Neutrophil (primary cell): ENCODE measurements around the gene L3MBTL4.

ENCODE experiments used
- H3K27ac ChIP-seq: fragments of 200-600 bp; sonication (generic); 2 replicates; pipeline ENCODE4 v1.5.1; 2016; ENCODE audit warnings: mild to moderate bottlenecking, moderate library complexity
- H3K27me3 ChIP-seq: fragments of 200-600 bp; sonication (generic); 2 replicates; pipeline ENCODE4 v1.6.0; 2016; ENCODE audit warnings: mild to moderate bottlenecking
- H3K36me3 ChIP-seq: fragments of 200-600 bp; sonication (generic); 2 replicates; pipeline ENCODE4 v1.5.1; 2017
- H3K4me1 ChIP-seq, 2 experiments: fragments of 200-600 bp in 1 of 2; sonication (generic) in 1 of 2; 1 replicate in 1 of 2; 2 replicates in 1 of 2; pipeline versions ENCODE4 v1.5.1 to v1.6.1; 2013 to 2016; ENCODE audit warnings: low read depth in 1 of 2, low read length in 1 of 2, mild to moderate bottlenecking in 1 of 2, moderate library complexity in 1 of 2; ENCODE audit not compliant: control insufficient read depth in 1 of 2, insufficient read depth in 1 of 2
- H3K4me3 ChIP-seq, 2 experiments: fragments of 200-600 bp in 1 of 2; sonication (generic) in 1 of 2; 1 replicate in 1 of 2; 2 replicates in 1 of 2; pipeline ENCODE4 v1.5.1; 2013 to 2016; ENCODE audit warnings: low read depth in 1 of 2, low read length in 1 of 2, mild to moderate bottlenecking in 1 of 2, moderate library complexity in 1 of 2
- H3K9me3 ChIP-seq: fragments of 200-600 bp; sonication (generic); 2 replicates; pipeline ENCODE4 v1.5.1; 2016
- CTCF ChIP-seq: fragments of 200-600 bp; sonication (generic); IDR thresholded peaks from 2 replicates; pipeline ENCODE4 v1.5.1; 2016; ENCODE audit warnings: antibody characterized with exemption

The L3MBTL4 gene

GRCh38 chr18:6044319-6044718, 370.4 kb downstream of the L3MBTL4 start:
- no peak overlapping the region for H3K27ac ChIP-seq
- no peaks in the 10 kb centered on the region for H3K36me3 ChIP-seq
- no peak for TF ChIP-seq CTCF
- no peaks in the 10 kb centered on the region for H3K4me1 ChIP-seq
- no peak overlapping the region for H3K4me3 ChIP-seq
- H3K27me3 ChIP-seq: no peaks in the 10 kb centered on the region
- no peaks in the 10 kb centered on the region for H3K9me3 ChIP-seq

- no peaks in the 10 kb centered on the region for H3K9me3 ChIP-seq
- H3K27me3 ChIP-seq: no peaks in the 10 kb centered on the region
- no peaks in the 10 kb centered on the region for H3K36me3 ChIP-seq
- H3K4me3 ChIP-seq: no peak overlapping the region
- no peaks in the 10 kb centered on the region for H3K4me1 ChIP-seq
- TF ChIP-seq CTCF: no peak
- no peak overlapping the region for H3K27ac ChIP-seq
Measured at GRCh38 chr18:6039055-6039454, 375.7 kb downstream of the L3MBTL4 start.

- no peaks in the 10 kb centered on the region for H3K27me3 ChIP-seq
- no peak overlapping the region for H3K4me3 ChIP-seq
Measured at GRCh38 chr18:6031442-6031841, 383.3 kb downstream of the L3MBTL4 start.

GRCh38 chr18:6031002-6031401, 383.7 kb downstream of the L3MBTL4 start:
- H3K9me3 ChIP-seq: no peaks in the 10 kb centered on the region
- H3K4me1 ChIP-seq: no peaks in the 10 kb centered on the region
- no peaks in the 10 kb centered on the region for H3K27me3 ChIP-seq
- no peak for TF ChIP-seq CTCF
- no peak overlapping the region for H3K4me3 ChIP-seq
- no peak overlapping the region for H3K27ac ChIP-seq
- H3K36me3 ChIP-seq: no peaks in the 10 kb centered on the region

More at GRCh38 chr18:6031442-6031841, 383.3 kb downstream of the L3MBTL4 start:
- no peaks in the 10 kb centered on the region for H3K4me1 ChIP-seq
- H3K9me3 ChIP-seq: no peaks in the 10 kb centered on the region
- H3K27ac ChIP-seq: no peak overlapping the region
- TF ChIP-seq CTCF: no peak
- H3K36me3 ChIP-seq: no peaks in the 10 kb centered on the region

GRCh38 chr18:6024745-6025248, 389.9 kb downstream of the L3MBTL4 start:
- H3K4me3 ChIP-seq: no peak overlapping the region
- peaks cover 0 to 5% of the 10 kb centered on the region in 2 experiments for H3K4me1 ChIP-seq
- no peaks in the 10 kb centered on the region for H3K9me3 ChIP-seq
- no peaks in the 10 kb centered on the region for H3K36me3 ChIP-seq
- H3K27me3 ChIP-seq: no peaks in the 10 kb centered on the region
- TF ChIP-seq CTCF: no peak
- no peak overlapping the region for H3K27ac ChIP-seq

- no peaks in the 10 kb centered on the region for H3K27me3 ChIP-seq
- no peak for TF ChIP-seq CTCF
- H3K4me1 ChIP-seq: peaks cover 0 to 5% of the 10 kb centered on the region in 2 experiments
- H3K36me3 ChIP-seq: no peaks in the 10 kb centered on the region
- H3K9me3 ChIP-seq: no peaks in the 10 kb centered on the region
- H3K4me3 ChIP-seq: no peak overlapping the region
- no peak overlapping the region for H3K27ac ChIP-seq
Measured at GRCh38 chr18:6023551-6023950, 391.2 kb downstream of the L3MBTL4 start.
